Liver (tissue), 3 donors: ENCODE results near the gene PKNOX1.

Source experiments
- CTCF ChIP-seq: fragments of 150-350 bp; IDR thresholded peaks from 2 replicates; pipeline ENCODE4 v1.5.1; 2017; ENCODE audit warnings: improper control_type of control experiment, low read depth, low read length; ENCODE audit not compliant: missing input control
- JUND ChIP-seq, 2 donors: IDR thresholded peaks; 2 replicates each; pipeline ENCODE4 v1.6.1; 2016; ENCODE audit warnings: antibody characterized with exemption in 2 of 2
- NR2F2 ChIP-seq: IDR thresholded peaks from 2 replicates; pipeline ENCODE4 v1.6.1; 2016; ENCODE audit warnings: antibody characterized with exemption
- REST ChIP-seq: IDR thresholded peaks from 2 replicates; pipeline ENCODE4 v1.6.1; 2016; ENCODE audit warnings: antibody characterized with exemption, mild to moderate bottlenecking
- TF ChIP-seq, protein P1 (sequence below): IDR thresholded peaks from 2 replicates; pipeline ENCODE4 v1.6.1; 2016; ENCODE audit warnings: antibody characterized with exemption
- donor health status: healthy.
- donor health status: healthy.

DNA sequence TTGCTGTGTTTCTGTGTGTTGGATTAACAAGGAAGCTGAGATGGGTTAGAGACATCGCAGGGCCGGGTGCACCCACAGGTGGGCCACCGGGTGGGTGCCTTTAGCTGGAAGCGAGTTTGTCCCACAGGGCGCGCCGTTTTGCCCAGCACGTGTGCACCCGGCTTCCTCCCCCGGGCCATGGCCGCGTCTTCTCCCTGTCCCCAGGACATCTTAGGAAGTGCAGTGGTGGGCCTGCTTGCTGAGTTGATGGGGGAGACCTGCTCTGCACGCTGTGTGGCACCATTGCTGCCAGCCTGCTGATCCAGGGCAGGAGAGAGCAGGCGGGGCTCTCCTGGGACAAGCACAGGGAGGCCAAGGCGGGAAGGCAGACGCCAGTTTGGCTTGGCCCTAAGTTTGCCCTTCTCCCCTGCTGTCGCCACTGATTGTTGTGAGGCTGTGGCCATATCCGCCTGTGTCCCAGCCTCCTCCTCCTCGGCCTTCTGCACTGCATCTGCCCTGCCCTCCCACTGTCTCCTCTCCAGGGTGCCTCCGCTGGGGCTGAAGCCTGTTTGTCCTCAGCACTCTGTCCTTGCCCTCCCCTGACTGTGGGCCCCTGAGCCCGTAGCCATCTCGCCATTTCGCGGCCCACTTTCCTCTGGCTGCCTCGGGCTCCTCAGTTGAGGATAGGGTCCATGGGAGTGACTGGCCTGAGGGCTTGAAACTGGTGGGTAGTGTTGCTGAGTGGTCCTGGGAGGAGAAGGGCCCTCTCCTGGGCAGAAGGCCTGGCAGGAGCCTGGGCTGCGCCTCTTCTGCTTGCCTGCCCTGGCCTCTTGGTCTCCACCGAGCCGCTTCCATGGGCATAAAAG lies 47.6 kb downstream of the PKNOX1 start:
- TF ChIP-seq NR2F2 (no peak), JUND (IDR thresholded peaks at IDR 0.05) (no peak), CTCF (no peak), REST (no peak)
- TF ChIP-seq, protein P1, sequence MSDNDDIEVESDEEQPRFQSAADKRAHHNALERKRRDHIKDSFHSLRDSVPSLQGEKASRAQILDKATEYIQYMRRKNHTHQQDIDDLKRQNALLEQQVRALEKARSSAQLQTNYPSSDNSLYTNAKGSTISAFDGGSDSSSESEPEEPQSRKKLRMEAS, result no peak
